NB4 (cell line): ENCODE measurements around the gene KRT1.

Experiments
- POLR2A ChIP-seq: IDR thresholded peaks from 2 replicates; pipeline ENCODE4 v1.6.1; 2011; ENCODE audit warnings: mild to moderate bottlenecking; ENCODE audit not compliant: insufficient read length; ENCODE audit errors: extremely low read depth
- TF ChIP-seq, protein P1 (sequence below): IDR thresholded peaks from one replicate; pipeline ENCODE4 v1.5.1; 2012; ENCODE audit warnings: low read depth, low read length

DNA sequence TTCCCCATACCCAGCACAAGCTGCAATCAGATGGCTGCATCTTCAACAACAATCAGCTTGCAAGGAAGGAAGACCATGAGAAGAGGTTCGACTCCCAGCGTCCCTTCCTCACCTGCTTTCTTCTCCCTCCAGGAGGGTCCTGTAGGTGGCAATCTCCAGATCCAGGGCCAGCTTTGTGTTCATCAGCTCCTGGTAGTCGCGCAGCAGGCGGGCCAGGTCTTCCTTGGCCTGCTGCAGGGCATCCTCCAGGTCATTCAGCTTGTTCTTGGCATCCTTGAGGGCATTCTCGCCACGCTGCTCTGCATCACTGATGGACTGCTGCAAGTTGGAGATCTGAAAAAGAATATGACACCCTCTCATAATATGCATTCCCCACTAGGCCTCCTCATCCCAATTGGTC is 4.0 kb downstream of the KRT1 start:
- TF ChIP-seq, protein P1, sequence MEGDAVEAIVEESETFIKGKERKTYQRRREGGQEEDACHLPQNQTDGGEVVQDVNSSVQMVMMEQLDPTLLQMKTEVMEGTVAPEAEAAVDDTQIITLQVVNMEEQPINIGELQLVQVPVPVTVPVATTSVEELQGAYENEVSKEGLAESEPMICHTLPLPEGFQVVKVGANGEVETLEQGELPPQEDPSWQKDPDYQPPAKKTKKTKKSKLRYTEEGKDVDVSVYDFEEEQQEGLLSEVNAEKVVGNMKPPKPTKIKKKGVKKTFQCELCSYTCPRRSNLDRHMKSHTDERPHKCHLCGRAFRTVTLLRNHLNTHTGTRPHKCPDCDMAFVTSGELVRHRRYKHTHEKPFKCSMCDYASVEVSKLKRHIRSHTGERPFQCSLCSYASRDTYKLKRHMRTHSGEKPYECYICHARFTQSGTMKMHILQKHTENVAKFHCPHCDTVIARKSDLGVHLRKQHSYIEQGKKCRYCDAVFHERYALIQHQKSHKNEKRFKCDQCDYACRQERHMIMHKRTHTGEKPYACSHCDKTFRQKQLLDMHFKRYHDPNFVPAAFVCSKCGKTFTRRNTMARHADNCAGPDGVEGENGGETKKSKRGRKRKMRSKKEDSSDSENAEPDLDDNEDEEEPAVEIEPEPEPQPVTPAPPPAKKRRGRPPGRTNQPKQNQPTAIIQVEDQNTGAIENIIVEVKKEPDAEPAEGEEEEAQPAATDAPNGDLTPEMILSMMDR, result no peak
- TF ChIP-seq POLR2A, result no peak
